Keratinocyte (primary cell): ENCODE data around the gene CCDC149. TPM values are rescaled to one million over a fixed set of nuclear protein-coding genes. Genes with fewer than 3 reads are reported as not detected.

ENCODE experiments used
- DNase-seq: peaks from one replicate; pipeline ENCODE4 v3.0.0-alpha.2; 2011; ENCODE audit warnings: low read depth, missing footprints, low spot score
- FAIRE-seq: peaks from 2 replicates; lab custom pipeline; 2011; peaks lifted over from hg19 to GRCh38; lab: Jason Lieb, UNC
- H2AFZ ChIP-seq: 2 replicates; pipeline ENCODE4 v1.6.0; 2012; ENCODE audit warnings: low read length, control low read depth, inconsistent platforms; ENCODE audit not compliant: control insufficient read depth
- H3K27ac ChIP-seq: 2 replicates; pipeline ENCODE4 v1.5.1; 2011; ENCODE audit warnings: low read length; ENCODE audit not compliant: control insufficient read depth, insufficient read depth
- H3K27me3 ChIP-seq: 3 replicates; pipeline ENCODE4 v1.6.0; 2011; ENCODE audit warnings: low read length; ENCODE audit not compliant: control insufficient read depth, insufficient read depth; ENCODE audit errors: extremely low read depth
- H3K36me3 ChIP-seq, 2 experiments: 2 replicates in 1 of 2; 3 replicates in 1 of 2; pipeline ENCODE4 v1.5.1; 2011; ENCODE audit warnings: low read length in 2 of 2, mild to moderate bottlenecking in 1 of 2; ENCODE audit not compliant: control insufficient read depth in 2 of 2, insufficient read depth in 2 of 2; ENCODE audit errors: extremely low read depth in 1 of 2
- H3K4me1 ChIP-seq: 3 replicates; pipeline ENCODE4 v1.5.1; 2011; ENCODE audit warnings: low read length; ENCODE audit not compliant: control insufficient read depth, insufficient read depth; ENCODE audit errors: extremely low read depth
- H3K4me2 ChIP-seq: 3 replicates; pipeline ENCODE4 v1.6.0; 2011; ENCODE audit warnings: low read depth, low read length; ENCODE audit not compliant: control insufficient read depth, insufficient read depth; ENCODE audit errors: extremely low read depth
- H3K4me3 ChIP-seq, 3 experiments: fragments of 200-600 bp in 1 of 3; sonication (generic) in 1 of 3; 2 replicates in 2 of 3; 3 replicates in 1 of 3; pipeline ENCODE4 v1.5.1; 2011 to 2016; ENCODE audit warnings: low read length in 3 of 3, mild to moderate bottlenecking in 3 of 3, control low read depth in 2 of 3, inconsistent platforms in 1 of 3, low read depth in 1 of 3, mixed read lengths in 1 of 3, mixed run types in 1 of 3, moderate library complexity in 1 of 3; ENCODE audit not compliant: control insufficient read depth in 2 of 3, insufficient read depth in 2 of 3; ENCODE audit errors: extremely low read depth in 1 of 3
- H3K79me2 ChIP-seq: 2 replicates; pipeline ENCODE4 v1.6.0; 2012; ENCODE audit warnings: low read length; ENCODE audit not compliant: control insufficient read depth, insufficient read depth
- H3K9ac ChIP-seq: 3 replicates; pipeline ENCODE4 v1.6.0; 2011; ENCODE audit warnings: low read length; ENCODE audit not compliant: control insufficient read depth, insufficient read depth; ENCODE audit errors: extremely low read depth
- H3K9me1 ChIP-seq: 3 replicates; pipeline ENCODE4 v1.6.0; 2011; ENCODE audit warnings: low read length; ENCODE audit not compliant: control insufficient read depth, insufficient read depth; ENCODE audit errors: extremely low read depth
- H3K9me3 ChIP-seq: 2 replicates; pipeline ENCODE4 v1.5.1; 2012; ENCODE audit warnings: low read depth, low read length; ENCODE audit not compliant: control insufficient read depth
- H4K20me1 ChIP-seq: 3 replicates; pipeline ENCODE4 v1.6.0; 2011; ENCODE audit warnings: low read length; ENCODE audit not compliant: control insufficient read depth, insufficient read depth; ENCODE audit errors: extremely low read depth
- EZH2 ChIP-seq: IDR thresholded peaks from one replicate; pipeline ENCODE4 v1.6.1; 2012; ENCODE audit warnings: inconsistent platforms, mild to moderate bottlenecking, low read length, moderate library complexity
- dilution Hi-C: fragments of 300-500 bp; cut with MboI; formaldehyde crosslinking; loops from one replicate; pipeline ENCODE4 v1.7.0; 2020; ENCODE audit warnings: low sequenced_read_pairs; ENCODE audit not compliant: extremely low pct_ligation_motif_present
- polyA plus RNA-seq, 5 experiments: library from polyadenylated mRNA; depleted of rRNA in 3 of 5; stranded (reverse) in 3 of 5; stranded (forward) in 1 of 5; unstranded in 1 of 5; fragments of >200 nt; gene quantifications; 1 replicate in 1 of 5; 2 replicates in 3 of 5; 3 replicates in 1 of 5; pipeline versions ENCODE4 v1.2.1 to v1.2.3, GENCODE V29; 2011 to 2012; ENCODE audit warnings: missing spikeins in 2 of 5, low read depth in 1 of 5, low replicate concordance in 1 of 5
- TF ChIP-seq, protein P1 (sequence below), 3 experiments: IDR thresholded peaks in 1 of 3; conservative IDR thresholded peaks in 1 of 3; optimal IDR thresholded peaks in 1 of 3; 2 replicates in 2 of 3; 3 replicates in 1 of 3; pipeline versions ENCODE3 to v1.5.1; 2011; ENCODE audit warnings: low read length in 3 of 3, mild to moderate bottlenecking in 3 of 3, moderate library complexity in 2 of 3, control low read depth in 1 of 3, inconsistent platforms in 1 of 3; ENCODE audit not compliant: insufficient read depth in 2 of 3; ENCODE audit errors: extremely low read depth in 1 of 3

The CCDC149 gene
- polyA plus RNA-seq, 1 donor (not counting 4 experiments of a cell fraction or from before 2014, with no cell fraction given), result 2.1 TPM

DNA sequence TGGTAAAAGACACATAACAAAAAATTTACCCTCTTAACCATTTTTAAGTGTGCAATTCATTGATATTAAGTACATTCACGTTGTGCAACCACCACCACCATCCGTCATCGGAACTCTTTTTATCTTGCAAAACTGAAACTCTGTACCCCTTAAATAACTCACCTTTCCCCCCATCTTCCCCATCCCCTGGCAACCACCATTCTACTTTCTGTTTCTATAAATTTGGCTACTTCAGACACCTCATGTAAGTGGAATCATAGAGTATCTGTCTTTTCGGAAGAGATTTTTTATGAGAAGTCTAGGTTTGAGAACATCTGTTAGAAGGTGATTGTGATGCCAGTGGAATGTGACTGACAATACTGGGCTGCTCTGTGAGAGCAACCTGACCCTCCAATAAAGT lies 39.8 kb upstream of the CCDC149 start:
- no peaks in the 10 kb centered on the region for H3K4me1 ChIP-seq
- no peak overlapping the region for H3K27ac ChIP-seq
- no peaks in the 10 kb centered on the region for H3K9me1 ChIP-seq
- no peak overlapping the region for H3K4me2 ChIP-seq
- no peaks in the 10 kb centered on the region for H3K9me3 ChIP-seq
- H2AFZ ChIP-seq, result no peak overlapping the region
- DNase-seq (no peak), FAIRE-seq (no peak)
- no peak overlapping the region for H3K9ac ChIP-seq
- no peaks in the 10 kb centered on the region for H3K79me2 ChIP-seq
- dilution Hi-C loops, result no loop called here
- H4K20me1 ChIP-seq, result no peaks in the 10 kb centered on the region
- TF ChIP-seq, protein P1, sequence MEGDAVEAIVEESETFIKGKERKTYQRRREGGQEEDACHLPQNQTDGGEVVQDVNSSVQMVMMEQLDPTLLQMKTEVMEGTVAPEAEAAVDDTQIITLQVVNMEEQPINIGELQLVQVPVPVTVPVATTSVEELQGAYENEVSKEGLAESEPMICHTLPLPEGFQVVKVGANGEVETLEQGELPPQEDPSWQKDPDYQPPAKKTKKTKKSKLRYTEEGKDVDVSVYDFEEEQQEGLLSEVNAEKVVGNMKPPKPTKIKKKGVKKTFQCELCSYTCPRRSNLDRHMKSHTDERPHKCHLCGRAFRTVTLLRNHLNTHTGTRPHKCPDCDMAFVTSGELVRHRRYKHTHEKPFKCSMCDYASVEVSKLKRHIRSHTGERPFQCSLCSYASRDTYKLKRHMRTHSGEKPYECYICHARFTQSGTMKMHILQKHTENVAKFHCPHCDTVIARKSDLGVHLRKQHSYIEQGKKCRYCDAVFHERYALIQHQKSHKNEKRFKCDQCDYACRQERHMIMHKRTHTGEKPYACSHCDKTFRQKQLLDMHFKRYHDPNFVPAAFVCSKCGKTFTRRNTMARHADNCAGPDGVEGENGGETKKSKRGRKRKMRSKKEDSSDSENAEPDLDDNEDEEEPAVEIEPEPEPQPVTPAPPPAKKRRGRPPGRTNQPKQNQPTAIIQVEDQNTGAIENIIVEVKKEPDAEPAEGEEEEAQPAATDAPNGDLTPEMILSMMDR (optimal IDR thresholded peaks at IDR 0.05 in 1 of 3, IDR thresholded peaks at IDR 0.05 in 1 of 3, conservative IDR thresholded peaks at IDR 0.05 in 1 of 3; ENCODE audit: extremely low read depth in 1 of 3, insufficient read depth in 2 of 3, low read length in 3 of 3), result no peak
- no peak for TF ChIP-seq EZH2
- H3K27me3 ChIP-seq, result no peaks in the 10 kb centered on the region
- no peaks in the 10 kb centered on the region for H3K36me3 ChIP-seq
- no peak overlapping the region for H3K4me3 ChIP-seq

DNA sequence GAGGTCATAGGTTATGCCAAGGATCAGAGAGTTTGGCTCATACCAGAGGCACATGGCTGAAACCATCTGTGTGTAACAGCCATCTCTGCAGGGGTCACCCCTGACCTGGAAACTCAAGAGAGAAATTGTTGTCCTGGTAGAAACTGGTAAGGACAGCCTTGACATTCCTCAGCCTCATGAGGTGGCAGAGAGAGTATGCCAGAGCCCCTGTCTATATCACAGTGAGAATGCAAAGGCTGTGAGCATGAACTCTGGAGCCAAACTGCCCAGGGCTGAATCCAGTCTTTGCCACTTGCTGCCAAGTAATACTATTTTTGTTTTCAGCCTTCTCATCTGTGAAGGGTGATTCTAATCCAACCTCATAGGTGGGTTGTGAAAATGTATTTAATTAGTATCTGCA lies 37.1 kb upstream of the CCDC149 start:
- no peak for FAIRE-seq
- dilution Hi-C loops, result no loop called here
- H3K27me3 ChIP-seq, result no peaks in the 10 kb centered on the region

More for the DNA sequence above, 37.1 kb upstream of the CCDC149 start:
- H4K20me1 ChIP-seq, result no peaks in the 10 kb centered on the region
- H3K4me3 ChIP-seq, result no peak overlapping the region
- DNase-seq, result no peak
- no peaks in the 10 kb centered on the region for H3K9me3 ChIP-seq
- no peaks in the 10 kb centered on the region for H3K36me3 ChIP-seq
- no peaks in the 10 kb centered on the region for H3K4me1 ChIP-seq
- no peak overlapping the region for H2AFZ ChIP-seq
- H3K9ac ChIP-seq, result no peak overlapping the region
- no peaks in the 10 kb centered on the region for H3K9me1 ChIP-seq
- no peaks in the 10 kb centered on the region for H3K79me2 ChIP-seq
- no peak overlapping the region for H3K27ac ChIP-seq
- H3K4me2 ChIP-seq, result no peak overlapping the region
- no peak for TF ChIP-seq EZH2
- TF ChIP-seq, protein P1 (optimal IDR thresholded peaks at IDR 0.05 in 1 of 3, IDR thresholded peaks at IDR 0.05 in 1 of 3, conservative IDR thresholded peaks at IDR 0.05 in 1 of 3; ENCODE audit: extremely low read depth in 1 of 3, insufficient read depth in 2 of 3, low read length in 3 of 3), result no peak
